GM19240 (cell line): ENCODE measurements around the gene ZNF680.
"Not testable (repeated sequence)": the region's sequence is repeated elsewhere in the genome, so short reads cannot be mapped to it uniquely, and the experiment has no call there.

Experiments used
- DNase-seq: peaks from one replicate; pipeline ENCODE4 v3.0.0; 2011; ENCODE audit warnings: low spot score; ENCODE audit not compliant: insufficient read length

The ZNF680 gene

DNA sequence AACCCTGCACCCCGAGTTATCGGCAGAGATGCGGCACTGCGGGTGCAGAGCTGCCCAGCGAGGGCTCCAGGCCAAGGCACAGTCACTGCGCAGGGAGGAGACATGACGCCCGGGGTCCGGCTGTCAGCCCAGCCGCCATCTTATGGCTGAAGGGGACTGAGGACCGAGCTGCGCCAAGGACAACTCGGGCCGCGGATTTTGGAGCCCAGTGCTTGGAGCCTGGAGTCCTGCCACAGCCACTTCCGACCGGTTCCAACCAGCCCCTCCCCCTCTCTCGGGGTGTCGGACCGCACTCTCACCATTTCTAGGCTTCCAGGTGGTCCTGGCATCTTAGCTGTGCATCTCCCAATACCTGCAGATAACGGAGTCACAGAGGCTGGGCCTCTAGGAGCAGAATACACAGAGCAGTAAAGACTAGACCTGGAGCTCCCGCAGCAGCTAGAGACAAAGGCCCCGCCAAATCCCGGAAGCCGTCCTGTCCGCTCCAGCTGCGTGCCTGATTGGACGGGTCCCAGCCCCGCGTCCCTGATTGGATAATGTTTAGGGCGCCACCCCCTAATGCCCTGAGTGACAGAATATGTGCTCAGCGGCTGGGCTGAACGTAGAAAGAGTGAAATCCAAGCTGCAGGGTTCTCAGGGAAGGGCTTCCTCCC, at the start of gene ZNF680:
Gene ZNF680 (minus strand): TSS at position 446 of the 653 bp plus-strand sequence. CDS start 117 bp downstream, at position 329.
- peak; percentile 81 for DNase-seq

DNA sequence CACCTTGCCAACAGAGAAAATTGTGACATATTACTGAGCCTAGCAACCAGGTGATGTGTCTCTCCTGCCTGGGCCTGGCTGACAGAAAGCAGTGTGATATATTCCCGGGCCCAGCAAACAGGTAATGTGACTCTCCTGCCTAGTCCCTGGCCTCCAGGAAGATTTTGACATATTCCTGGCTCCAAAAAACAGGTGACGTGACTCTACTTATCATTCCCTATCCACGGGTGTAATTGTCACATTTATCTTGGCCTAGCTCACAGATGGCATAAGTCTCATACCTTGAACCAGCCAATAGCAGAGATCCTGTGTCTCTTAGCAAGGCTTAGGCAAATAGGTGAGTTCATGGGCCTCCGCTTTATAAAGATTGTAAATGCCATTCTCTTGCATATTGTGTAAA, 49.6 kb upstream of the ZNF680 start:
- DNase-seq, result no peak

DNA sequence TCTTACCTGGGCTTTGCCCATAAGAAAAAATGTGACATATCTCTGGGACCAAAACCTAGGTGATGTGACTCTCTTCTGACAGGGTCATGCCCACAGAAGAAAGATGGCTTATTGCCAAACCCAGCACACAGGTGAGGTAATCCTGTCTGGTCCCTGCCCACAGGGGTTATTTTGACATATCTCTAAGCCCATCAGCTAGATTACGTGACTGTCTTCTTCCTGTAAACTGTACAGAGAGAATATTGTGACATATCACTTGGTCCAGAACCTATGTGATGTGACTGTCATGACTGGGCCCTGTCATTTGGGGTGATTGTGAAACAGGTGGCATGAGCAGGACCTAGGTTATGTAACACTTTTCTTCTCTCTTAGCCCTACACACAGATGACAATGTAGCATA, 48.8 kb upstream of the ZNF680 start:
- DNase-seq, result no peak

DNA sequence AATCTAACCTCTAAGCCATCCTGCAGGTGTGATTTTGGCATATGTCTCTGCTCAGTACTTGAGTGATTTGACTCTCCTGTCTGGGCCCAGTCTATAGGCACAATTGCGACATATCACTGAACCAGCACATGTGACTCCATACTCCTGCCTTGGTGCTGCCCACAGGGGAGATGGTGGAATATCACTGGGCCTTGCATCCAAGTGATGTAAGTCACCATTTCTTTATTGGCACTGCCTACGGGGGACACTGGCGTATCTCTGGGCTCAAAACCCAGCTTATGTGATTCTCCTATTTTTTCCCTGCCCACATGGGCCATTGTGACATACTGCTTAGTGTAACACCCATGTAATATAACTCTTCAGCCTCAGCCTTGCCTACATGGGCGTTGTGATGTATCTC, 48.1 kb upstream of the ZNF680 start:
- DNase-seq, result no peak

DNA sequence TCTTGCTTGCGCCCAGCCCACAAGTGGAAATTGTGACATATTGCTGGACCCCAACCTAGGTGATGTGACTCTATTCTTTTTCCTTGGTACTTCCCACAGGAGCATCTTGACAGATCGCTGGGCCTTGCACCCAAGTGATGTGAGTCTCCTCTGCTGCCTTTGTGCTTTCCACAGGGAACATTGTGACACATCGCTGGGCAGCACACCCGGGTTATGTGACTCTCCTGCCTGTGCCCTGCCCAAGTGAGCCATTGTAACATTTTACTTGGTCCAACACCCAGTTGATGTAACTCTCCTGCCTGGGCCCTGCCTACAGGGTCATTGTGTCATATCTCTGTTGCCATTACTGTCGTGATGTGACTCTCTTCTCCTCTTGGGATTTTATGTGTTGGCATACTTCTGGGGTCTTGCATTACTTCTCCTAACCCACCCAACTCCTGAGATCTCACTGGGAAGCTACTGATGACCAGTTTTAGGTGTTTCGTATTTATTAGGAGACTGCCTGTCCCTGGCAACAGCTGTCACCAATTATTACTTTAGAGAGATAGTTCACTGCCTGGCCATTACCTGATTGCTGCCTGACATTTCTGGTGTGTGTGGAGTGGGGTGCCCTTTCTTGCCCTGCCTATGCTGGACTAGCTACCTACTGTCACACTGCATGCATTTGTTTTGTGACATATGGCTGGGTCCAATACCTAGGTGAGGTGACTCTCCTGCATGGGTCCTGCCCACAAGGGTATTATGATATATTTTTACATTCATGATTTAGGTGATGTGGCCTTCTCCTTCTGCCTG, 45.4 kb upstream of the ZNF680 start:
- no peak for DNase-seq

DNA sequence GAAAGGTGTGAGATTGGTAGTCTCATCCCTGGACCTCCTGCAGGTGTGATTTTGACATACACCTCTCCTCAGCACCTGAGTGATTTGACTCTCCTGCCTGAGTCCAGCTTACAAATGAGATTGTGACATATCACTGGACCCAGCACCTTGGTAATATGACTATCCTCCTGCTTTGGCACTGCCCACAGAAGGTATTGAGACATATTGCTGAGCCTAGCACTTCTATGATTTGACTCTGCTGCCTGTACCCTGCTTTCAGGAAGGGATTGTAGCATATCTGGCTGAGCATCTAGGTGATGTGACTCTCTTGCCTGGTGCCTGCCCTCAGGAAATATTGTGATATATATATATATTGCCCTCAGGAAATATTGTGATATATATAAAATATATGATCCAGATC, 43.5 kb upstream of the ZNF680 start:
- no peak for DNase-seq

DNA sequence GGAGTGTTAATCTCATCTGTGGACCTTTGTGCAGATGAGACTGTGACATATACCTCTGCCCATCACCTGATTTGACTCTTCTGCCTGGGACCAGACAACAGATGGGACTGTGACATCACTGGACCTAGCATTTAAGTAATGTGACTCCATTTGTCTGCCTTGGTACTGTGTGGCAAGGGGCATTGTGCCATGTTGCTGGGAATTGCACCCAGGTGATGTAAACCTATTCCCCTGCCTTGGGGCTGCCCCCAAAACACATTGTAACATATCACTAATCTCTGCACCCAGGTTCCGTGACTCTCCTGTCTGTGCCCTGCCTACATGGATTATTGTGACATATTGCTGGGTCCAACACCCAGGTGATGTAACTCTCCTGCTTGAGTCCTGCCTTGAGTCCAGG, 40.4 kb upstream of the ZNF680 start:
- DNase-seq, result no peak

DNA sequence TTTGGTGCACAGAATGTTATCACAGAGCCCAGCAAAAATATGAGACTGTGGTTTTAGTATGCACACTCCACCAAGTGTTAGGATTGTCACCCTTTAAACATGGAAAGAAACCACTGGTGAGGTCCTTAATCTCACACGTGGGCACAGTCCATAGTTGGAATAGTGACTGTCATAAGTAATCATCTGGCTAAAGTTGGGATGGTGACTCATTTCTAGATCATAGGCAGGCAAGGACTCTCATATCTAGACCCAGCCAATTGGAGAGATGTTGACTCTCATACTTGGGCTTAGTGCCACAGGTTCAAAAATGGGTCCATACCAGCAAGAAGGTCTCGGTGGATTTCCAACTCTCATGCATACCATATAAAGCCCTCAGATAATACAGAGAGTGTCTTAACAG, 39.6 kb upstream of the ZNF680 start:
- no peak for DNase-seq

DNA sequence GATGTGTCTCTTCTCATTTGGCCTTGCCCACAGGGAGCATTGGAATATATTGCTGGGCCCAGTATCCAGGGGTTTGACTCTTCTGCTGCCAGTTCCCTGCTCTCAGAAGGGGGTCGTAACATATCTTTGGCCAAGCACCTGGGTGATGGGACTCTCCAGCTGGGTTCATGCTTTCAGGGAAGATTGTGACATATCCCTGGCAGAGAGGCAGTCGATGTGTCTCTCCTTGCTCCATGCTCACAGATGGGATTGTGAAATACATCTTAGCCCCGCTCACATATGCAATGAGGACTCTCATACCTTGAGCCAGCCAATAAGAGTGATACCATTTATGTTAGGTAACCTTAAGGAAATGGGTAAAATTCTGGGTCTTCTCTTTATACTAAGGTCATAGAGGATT, 39.2 kb upstream of the ZNF680 start:
- no peak for DNase-seq

DNA sequence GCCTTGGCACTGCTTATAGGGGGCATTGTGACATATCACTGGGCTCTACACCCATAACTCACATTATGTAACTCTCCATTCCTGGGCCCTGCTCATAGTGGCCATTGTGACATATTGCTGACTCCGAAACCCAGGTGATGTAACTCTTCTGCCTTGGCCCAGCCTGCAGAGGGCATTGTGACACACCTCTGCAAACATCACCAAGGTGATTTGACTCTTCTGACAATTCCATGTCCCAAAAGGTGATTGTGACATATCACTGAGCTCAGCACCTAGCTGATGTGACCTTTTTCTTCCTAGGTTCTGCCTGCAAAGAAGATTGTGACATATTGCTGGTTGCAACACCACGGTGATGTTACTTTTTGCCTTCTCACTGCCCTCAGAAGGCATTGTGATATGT, 36.5 kb upstream of the ZNF680 start:
- no peak for DNase-seq

DNA sequence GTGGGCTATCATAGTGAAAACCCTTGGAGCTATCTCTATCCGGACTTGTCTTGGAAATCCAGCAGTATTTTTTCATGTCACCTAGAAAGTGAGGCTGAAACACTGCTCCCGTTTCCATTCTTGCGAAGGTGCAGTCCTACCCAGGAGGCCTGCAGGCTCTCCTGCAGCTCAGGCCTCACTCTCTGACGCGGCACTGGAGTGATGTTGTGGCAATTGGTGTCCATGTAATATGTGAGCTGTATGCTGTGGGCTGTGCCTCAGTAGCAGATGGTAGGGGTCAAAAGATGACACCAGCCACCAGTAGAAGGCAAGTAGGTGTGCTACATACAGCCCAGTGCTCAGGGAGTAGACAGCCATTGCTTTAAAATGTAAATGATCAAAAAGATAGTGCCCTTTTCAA, 28.1 kb upstream of the ZNF680 start:
- DNase-seq, result no peak

DNA sequence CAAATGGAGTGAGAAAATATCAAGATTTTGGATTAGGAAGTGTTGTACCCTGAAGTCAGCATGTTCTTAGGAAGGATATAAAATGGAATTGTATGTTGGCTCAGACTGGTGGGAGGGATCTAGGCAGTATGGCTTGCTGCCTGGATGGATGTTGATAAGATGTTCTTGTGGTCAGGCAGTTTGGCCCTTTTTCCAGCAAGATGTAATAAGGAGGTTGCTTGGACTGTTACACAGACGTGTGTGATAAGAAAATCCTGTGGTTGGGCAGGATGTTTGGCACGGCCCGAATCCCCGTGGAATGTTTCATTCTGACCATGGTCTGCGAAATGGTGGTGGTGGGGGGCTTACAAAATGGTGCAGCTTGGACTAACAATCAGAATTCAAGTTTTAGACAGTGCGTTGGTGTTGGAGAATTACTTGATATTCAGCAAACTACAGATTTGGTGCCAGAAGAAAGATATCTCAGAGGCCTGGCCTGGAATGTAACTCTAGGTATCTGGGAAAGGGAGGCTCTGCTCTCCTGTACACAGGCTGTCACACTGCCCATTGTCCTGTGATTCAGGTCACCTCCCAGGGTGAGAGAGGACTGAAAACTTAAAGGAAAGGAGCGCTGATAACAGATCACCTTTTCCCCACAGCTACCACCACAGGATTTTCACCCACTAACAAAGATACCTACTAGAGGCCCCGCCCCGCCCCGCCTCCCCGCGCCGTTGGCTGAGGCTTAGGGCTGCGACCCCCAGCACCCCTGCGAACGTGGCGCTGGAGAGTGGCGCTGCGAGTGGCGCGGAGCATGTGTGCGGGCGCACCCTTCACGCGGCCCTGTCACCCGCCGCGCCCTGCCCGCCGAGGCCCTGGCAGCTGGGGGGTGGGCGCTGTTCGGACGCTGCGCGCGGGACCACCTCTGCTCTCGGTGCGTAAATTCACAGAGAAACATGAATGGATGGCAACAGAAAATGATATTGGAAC, 19.3 kb upstream of the ZNF680 start:
- DNase-seq, result no peak

DNA sequence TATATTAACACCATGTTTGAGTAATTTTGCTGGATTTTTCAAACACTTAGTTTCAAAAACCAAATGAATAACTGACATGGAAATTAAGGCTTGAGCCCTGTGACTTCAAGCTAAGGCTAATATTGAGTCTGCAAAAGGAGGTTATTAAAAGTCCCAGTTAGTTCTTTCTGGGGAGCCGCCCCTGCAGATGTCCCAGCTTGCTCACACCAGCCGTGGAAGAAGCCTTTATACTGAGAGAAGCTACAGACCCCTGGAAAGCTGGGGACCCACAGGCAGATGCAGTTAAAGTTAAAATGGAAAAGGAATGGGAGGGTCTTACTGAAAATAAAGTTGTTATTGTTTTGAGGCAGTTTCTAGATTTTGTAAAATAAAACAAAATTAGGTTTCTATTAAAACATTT, 18.5 kb upstream of the ZNF680 start:
- DNase-seq, result no peak

DNA sequence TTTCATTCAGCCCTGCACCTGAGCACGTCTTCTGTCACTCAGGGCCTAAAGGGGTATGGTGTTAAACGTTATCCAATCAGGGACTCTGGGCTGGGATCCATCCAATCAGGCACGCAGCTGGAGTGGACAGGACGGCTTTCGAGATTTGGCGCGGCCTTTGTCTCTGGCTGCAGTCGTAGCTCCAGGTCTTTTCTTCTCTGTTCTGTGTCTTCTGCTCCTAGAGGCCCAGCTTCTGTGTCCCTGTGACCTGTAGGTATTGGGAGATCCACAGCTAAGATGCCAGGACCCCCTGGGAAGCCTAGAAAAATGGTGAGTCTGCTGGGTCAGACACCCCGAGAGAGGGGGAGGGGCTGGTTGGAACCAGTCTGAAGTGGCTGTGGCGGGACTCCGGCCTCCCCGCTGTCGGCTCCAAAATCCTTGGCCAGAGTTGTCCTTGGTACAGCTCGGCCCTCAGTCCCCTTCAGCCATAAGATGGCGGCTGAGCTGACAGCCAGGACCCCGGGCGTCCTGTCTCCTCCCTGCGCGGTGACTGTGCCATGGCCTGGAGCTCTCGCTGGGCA, 11.7 kb upstream of the ZNF680 start:
- no peak for DNase-seq

DNA sequence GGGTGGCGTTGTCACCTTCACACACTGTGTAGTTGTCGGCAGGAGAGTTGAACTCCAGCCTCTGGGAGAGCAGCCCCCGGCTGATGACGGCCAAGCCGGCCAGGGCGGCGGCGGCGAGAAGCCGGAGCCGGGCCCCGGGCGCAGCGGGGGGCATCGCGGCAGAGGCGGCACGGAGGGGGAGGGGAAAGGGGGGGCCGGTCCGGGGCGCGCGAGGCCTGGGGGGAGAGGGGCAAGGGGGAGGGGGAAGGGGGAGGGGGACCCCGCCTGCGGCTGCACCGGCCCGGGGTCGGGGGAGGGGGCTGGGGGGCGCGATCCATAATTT, 7.4 kb upstream of the ZNF680 start:
- DNase-seq, result not testable (repeated sequence)

DNA sequence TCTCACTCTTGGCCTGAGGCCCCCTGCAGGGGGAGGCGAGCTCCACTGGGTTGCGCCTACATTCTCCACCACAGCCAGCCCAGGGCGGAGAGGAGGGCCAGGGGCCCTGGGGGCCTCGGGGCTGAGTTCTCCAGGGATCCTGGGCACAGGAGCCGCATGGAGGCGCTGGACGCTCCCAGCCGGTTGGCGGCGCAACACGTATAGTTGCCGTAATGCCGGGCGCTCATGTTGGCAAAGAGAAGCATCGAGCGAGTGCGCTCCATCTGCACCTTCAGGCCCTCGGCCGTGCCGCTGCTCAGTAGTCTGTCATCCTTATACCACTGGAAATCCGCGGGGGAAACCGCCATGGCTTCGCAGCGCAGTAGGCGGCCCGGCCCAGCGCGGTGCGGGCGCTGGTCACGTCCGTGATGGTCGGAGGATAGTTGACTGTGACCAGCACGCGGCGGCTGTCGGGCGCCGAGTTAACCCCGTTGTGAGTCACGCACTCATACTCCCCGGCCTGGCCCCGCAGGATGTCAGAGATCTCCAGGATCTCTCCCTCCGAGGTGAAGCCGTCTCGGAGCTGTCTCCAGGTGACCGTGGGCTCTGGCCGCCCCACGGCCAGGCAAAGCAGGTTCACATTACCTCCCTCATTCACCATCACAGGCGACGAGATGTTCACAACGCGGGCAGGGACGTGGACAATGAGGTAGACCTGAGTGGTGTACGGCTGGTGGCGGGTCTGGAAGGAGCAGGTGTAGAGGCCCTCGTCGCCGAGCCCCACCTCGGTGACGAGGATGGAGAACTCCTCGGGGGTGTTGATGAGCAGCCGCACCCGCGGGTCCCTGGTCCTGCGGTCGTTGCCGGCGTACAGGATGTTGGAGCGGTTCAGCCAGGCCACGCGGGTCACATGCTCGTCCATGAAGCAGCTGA, 6.8 kb upstream of the ZNF680 start:
- not testable (repeated sequence) for DNase-seq

DNA sequence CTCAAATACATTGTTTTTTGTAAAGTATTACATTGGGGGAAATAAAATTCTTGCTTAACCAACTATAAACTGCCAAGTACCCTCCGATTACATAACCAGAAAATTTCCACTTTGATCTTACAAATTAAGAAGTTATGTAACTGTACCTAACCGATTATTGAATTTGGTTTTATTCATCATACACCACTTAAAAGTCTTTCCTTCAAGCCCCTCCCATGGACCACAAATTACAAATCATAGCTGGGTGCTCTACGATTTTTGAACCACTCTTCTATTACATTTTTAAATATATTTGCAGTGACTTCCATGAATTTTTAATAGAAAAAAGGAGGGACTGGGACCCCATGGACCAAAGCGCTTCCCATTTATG, 630 bp downstream of the ZNF680 start:
- DNase-seq, result no peak

DNA sequence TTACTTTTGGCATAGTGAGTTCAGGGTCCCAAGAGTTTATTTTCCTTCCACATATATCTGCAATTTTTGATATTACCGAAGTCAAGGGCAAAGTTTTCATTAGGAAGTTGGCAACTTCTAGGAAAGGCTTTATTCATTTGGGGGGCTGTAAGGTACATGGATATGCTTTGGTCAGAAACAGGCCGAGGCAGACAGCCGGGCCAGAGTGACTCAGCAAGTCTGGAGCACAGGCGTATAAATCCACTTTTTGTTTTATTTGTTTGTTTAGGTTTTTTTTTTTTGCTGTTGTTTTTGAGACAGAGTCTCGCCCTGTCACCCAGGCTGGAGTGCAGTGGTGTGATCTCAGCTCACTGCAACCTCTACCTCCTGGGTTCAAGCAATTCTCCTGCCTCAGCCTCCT, 3.7 kb downstream of the ZNF680 start:
- DNase-seq, result no peak

DNA sequence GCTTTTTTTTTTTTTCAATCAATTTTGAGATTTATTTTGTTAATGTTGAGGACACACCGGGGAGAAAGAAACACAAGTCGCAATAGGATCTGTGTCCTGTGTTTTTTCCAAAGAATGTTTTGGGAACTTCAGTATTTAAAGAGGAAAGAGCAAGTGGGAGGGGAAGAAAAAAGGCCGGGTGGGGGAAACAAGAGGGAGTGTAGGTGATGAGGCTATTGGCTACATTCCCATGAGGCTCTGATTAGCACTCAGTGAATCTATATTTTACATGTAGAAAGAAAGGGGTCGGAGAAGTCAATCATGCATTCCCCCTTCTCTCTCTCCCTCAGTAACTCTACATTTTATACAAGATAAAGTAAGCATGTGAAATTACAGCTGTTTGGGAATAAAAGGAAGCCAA, 4.1 kb downstream of the ZNF680 start:
- no peak for DNase-seq

DNA sequence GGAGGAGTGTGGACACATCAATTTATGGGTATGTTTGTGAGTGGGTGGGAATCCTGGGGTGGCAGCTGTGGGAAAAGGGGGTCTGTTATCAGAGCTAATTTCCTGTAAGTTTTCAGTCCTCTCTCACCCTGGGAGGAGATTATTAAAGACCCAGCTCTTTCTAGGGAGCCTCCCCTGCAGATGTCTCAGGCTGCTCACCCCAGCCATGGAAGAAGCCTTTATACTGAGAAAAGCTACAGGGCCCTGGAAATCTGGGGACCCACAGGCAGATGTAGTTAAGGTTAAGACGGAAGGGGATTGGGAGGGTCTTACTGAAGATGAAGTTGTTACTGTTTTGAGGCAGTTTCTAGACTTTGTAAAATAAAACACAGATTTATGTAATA, 4.6 kb downstream of the ZNF680 start:
- DNase-seq, result no peak
